Stimulated activated CD4-positive, alpha-beta T cell treated with anti-CD3 and anti-CD28 coated beads, Interleukin-12 subunit alpha, Interleukin-12 subunit beta, amount 100 ng/mL, for 48 hours (primary cell): ENCODE data around the gene PDE8A.

ENCODE experiments used
- DNase-seq, 3 donors: peaks; one replicate each; pipeline ENCODE4 v3.0.0-alpha.2; 2020; ENCODE audit warnings: low read depth in 2 of 3, low spot score in 1 of 3

Gene PDE8A

DNA sequence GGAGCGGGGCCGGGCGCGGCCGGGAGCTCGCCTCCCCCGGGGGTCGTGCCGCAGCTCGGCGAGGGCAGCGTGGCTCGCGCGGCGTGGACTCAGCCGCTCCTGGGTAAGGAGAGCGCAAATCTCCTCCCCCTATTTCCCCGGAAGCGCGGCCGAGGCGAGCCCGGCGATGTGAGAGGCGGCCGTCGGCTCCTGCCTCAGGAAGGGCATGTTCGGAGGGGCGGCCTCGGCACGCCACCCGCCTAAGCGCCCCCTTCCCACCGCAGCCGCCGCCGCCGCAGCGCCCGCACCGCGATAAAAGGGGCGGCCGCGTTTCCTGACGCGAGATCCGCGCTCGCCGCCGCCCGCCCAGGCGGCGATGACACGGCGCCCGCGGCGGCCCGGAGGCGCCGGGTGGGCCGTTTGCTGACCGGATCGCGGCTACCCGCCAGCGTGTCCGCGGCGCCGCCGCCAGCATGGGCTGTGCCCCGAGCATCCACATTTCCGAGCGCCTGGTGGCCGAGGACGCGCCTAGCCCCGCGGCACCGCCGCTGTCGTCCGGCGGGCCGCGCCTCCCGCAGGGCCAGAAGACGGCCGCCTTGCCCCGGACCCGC is at the start of gene PDE8A:
Gene PDE8A (plus strand): TSS at position 146 of the 590 bp plus-strand sequence. CDS start 307 bp downstream, at position 453.
- DNase-seq: peak; percentile 14 to 48 (median 18)

GRCh38 chr15:84934942-84935729 is 46.5 kb upstream of the PDE8A start:
- DNase-seq: no peak

DNA sequence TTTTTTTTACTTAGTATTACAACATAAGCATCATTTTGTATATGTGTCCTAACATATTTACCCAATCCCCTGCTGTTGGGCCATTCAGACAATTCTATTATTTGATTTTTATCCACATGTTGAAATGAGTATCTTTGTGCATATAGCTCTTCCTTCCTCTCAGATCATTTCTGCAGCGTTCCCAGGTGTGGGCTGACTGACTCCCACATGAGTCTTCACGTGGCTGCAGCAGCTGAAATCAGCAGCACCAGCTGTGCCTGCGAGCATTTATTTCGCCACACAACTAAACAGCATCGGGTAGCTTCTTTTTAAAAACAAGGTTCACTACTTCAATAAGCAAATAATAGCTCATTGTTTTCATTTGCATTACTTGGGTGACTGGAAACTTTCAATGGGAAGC is 44.5 kb upstream of the PDE8A start:
- no peak for DNase-seq

DNA sequence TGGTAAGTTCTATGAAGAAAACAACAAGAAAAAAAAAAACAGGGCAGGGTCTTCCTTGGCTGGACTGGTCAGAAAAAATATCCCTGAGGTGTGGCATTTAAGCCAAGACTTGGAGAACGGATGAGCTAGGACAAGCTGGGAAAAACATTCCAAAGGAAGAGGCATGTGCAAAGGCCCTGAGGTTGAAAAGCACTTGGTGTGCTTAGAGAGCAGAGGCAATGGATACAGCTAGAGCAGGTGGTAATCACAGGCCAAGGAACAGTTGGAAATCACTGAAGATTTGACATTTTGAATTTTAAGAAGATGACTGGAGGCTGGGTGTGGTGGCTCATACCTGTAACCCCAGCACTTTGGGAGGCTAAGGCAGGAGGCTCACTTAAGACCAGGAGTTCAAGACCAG is 42.9 kb upstream of the PDE8A start:
- no peak for DNase-seq

DNA sequence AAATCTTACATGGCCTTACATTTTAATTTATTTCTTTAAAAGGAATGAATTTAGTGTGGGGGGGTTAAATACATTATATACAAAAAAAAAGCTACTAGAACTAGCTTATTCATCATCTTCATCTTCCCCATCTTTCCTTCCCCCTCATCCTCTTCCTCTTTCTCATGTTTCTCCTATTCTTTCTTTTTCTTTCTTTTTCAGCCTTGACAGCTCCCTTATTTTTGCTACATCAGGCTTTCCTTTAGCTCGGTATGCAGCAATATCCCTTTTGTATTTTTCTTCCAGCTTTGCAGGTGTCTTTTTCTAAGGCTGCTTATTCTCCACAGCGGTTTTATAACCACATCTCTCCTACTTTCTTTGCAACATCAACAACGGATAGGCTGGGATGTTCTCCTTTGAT is 41.3 kb upstream of the PDE8A start:
- no peak for DNase-seq

DNA sequence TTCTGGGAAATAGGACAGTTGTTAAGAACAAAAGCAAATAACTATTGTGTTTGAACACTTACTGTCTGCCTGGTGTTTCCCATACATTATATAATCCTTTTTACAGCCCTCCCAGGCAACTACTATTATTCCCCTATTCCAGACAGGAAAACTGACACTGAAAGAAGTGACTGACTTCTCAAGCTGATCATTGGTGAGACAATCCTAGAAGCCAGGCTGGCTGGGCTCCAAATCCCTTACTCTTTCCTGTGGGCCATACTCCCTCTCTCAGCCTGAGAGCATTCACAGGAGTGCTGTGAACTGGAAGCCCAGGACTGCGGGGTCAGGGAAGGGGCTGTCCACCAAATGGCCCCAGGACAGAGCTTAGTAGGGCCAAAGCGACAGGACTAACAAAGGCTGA is 39.2 kb upstream of the PDE8A start:
- DNase-seq: no peak

DNA sequence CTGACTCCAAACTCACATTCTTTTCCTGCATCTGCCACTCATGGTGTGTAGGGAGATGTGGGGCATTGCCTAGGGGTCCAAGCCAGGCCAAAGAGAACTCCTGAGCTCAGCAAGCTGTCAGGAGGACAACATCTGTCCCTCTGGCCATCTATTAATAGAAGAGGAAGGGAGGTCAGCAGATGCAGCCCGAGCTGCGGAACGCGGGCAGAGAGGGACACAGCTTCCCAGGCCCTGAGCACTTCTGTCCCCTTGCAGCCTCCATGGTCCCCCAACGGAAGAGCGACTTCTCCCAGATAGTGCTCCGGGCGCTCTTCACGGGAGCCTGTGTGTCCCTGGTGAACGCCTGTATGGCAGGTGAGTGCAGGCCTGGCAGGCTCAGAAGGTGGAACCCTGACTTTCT is 37.3 kb upstream of the PDE8A start:
- DNase-seq: no peak

- DNase-seq: no peak
Observed at GRCh38 chr15:84944861-84945260, 36.8 kb upstream of the PDE8A start.

GRCh38 chr15:84946772-84947489 is 34.7 kb upstream of the PDE8A start:
- DNase-seq: no peak

GRCh38 chr15:84947947-84948830 is 33.5 kb upstream of the PDE8A start:
- no peak for DNase-seq

GRCh38 chr15:84949043-84949442 is 32.6 kb upstream of the PDE8A start:
- DNase-seq: no peak

GRCh38 chr15:84949845-84950569 is 31.6 kb upstream of the PDE8A start:
- DNase-seq: no peak

- no peak for DNase-seq
Observed at GRCh38 chr15:84950570-84951111, 31.0 kb upstream of the PDE8A start.

GRCh38 chr15:84951736-84952135 is 29.9 kb upstream of the PDE8A start:
- no peak for DNase-seq

DNA sequence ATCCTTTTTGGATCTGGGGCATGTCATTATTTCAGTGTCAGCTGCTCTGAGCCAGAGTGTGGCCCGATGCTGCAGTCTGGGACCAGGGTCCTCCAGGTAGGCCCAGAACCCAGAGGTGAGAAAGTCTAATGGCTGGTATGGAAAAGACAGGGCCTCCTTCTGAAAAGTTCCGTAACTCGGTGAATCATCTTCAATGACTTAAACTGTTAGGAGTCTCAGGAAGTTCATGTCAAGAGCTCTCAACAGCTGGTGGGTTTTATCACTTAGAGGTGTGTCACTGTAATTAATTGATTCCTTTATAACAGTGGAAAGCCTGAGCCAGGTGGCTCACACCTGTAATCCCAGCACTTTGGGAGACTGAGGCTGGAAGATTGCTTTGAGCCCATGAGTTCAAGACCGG is 28.5 kb upstream of the PDE8A start:
- DNase-seq: no peak

GRCh38 chr15:84953726-84954125 is 27.9 kb upstream of the PDE8A start:
- DNase-seq: no peak

GRCh38 chr15:84955089-84955848 is 26.4 kb upstream of the PDE8A start:
- peak in 2 of 3 donors; percentile 16 to 24 for DNase-seq

- DNase-seq: no peak
Observed at GRCh38 chr15:84956199-84956598, 25.5 kb upstream of the PDE8A start.

GRCh38 chr15:84960391-84961113 is 21.1 kb upstream of the PDE8A start:
- no peak for DNase-seq
